Chondrocyte (in vitro differentiated cells): ENCODE results near the gene FNDC10. TPM values are rescaled to one million over a fixed set of nuclear protein-coding genes. Genes with fewer than 3 reads are reported as not detected.

ENCODE experiments used
- DNase-seq: peaks from one replicate; pipeline ENCODE4 v3.0.0; 2021; ENCODE audit warnings: mixed read lengths, low spot score
- H3K27ac Mint-ChIP-seq: one replicate; pipeline ENCODE4 v1.8.0; 2021; ENCODE audit warnings: mild to moderate bottlenecking, moderate library complexity, mixed read lengths; ENCODE audit not compliant: unreplicated experiment
- H3K27me3 Mint-ChIP-seq: 2 replicates; pipeline ENCODE4 v1.8.0; 2021; ENCODE audit warnings: low read depth, mixed read lengths
- H3K36me3 Mint-ChIP-seq: 2 replicates; pipeline ENCODE4 v1.8.0; 2021; ENCODE audit warnings: low read depth, mixed read lengths
- H3K4me1 Mint-ChIP-seq: 2 replicates; pipeline ENCODE4 v1.8.0; 2021; ENCODE audit warnings: low read depth, mild to moderate bottlenecking, mixed read lengths
- H3K4me3 Mint-ChIP-seq: one replicate; pipeline ENCODE4 v1.8.0; 2021; ENCODE audit warnings: mild to moderate bottlenecking, moderate library complexity, mixed read lengths; ENCODE audit not compliant: unreplicated experiment
- H3K9me3 Mint-ChIP-seq: 2 replicates; pipeline ENCODE4 v1.8.0; 2021; ENCODE audit warnings: low read depth, mixed read lengths
- CTCF ChIP-seq: fragments of 200-600 bp; sonication (generic); IDR thresholded peaks from 2 replicates; pipeline ENCODE4 v1.5.0; 2021; ENCODE audit warnings: antibody characterized with exemption, mild to moderate bottlenecking, moderate library complexity
- total RNA-seq: library from RNA; stranded (reverse); gene quantifications from 3 replicates; pipeline ENCODE4 v1.2.1, GENCODE V29; 2021

The FNDC10 gene
- total RNA-seq, 1 donor from 2014 or later: 24.8 TPM

- H3K4me3 Mint-ChIP-seq: no peak overlapping the region
- no peaks in the 10 kb centered on the region for H3K9me3 Mint-ChIP-seq
- peak; percentile 80 for TF ChIP-seq CTCF
- peak overlapping the region; percentile 76 for H3K27ac Mint-ChIP-seq
- H3K36me3 Mint-ChIP-seq: peaks cover 2% of the 10 kb centered on the region
- DNase-seq: no peak
- H3K4me1 Mint-ChIP-seq: peaks cover 26% of the 10 kb centered on the region
- no peaks in the 10 kb centered on the region for H3K27me3 Mint-ChIP-seq
These were observed 49.1 kb downstream of the FNDC10 start for GRCh38 chr1:1550591-1551432.

- Mint-ChIP-seq H3K4me3 (no peak overlapping the region), H3K27me3 (no peaks in the 10 kb centered on the region), H3K36me3 (peaks cover under 1% of the 10 kb centered on the region), H3K9me3 (no peaks in the 10 kb centered on the region), H3K4me1 (peaks cover 23% of the 10 kb centered on the region), H3K27ac (no peak overlapping the region)
- no peak for TF ChIP-seq CTCF
- no peak for DNase-seq
These were observed 49.8 kb downstream of the FNDC10 start for GRCh38 chr1:1550087-1550486.

- H3K9me3 Mint-ChIP-seq: no peaks in the 10 kb centered on the region
- DNase-seq: no peak
- H3K4me1 Mint-ChIP-seq: peaks cover 15% of the 10 kb centered on the region
- no peak for TF ChIP-seq CTCF
- H3K27me3 Mint-ChIP-seq: no peaks in the 10 kb centered on the region
- H3K4me3 Mint-ChIP-seq: no peak overlapping the region
- no peak overlapping the region for H3K27ac Mint-ChIP-seq
- no peaks in the 10 kb centered on the region for H3K36me3 Mint-ChIP-seq
These were observed 51.3 kb downstream of the FNDC10 start for GRCh38 chr1:1548591-1548990.

Other genes starting within 250 kb of the FNDC10 start
- 154 to 238 TPM (median 158 TPM) in 3 replicates for gene MXRA8, start 241.6 kb downstream of the FNDC10 start, total RNA-seq
- 86.8 to 128 TPM (median 89.0 TPM) in 3 replicates for gene AURKAIP1, start 224.9 kb downstream of the FNDC10 start, total RNA-seq
- gene CCNL2, start 200.8 kb downstream of the FNDC10 start, total RNA-seq: 153 to 176 TPM (median 161 TPM) in 3 replicates
- gene MRPL20, start 192.8 kb downstream of the FNDC10 start, total RNA-seq: 69.2 to 95.3 TPM (median 75.7 TPM) in 3 replicates
- gene ANKRD65, start 178.9 kb downstream of the FNDC10 start, total RNA-seq: not detected in 3 replicates
- gene VWA1, start 164.4 kb downstream of the FNDC10 start, total RNA-seq: 12.5 to 27.2 TPM (median 24.3 TPM) in 3 replicates
- gene ATAD3C, start 150.4 kb downstream of the FNDC10 start, total RNA-seq: 0.75 to 1.4 TPM (median 1.3 TPM) in 3 replicates
- gene ATAD3B, start 128.4 kb downstream of the FNDC10 start, total RNA-seq: 24.3 to 31.9 TPM (median 24.7 TPM) in 3 replicates
- gene ATAD3A, start 88.0 kb downstream of the FNDC10 start, total RNA-seq: 29.9 to 39.6 TPM (median 34.6 TPM) in 3 replicates
- gene TMEM240, start 59.5 kb downstream of the FNDC10 start, total RNA-seq: 3.6 to 6.1 TPM (median 5.8 TPM) in 3 replicates
- gene SSU72, start 25.3 kb downstream of the FNDC10 start, total RNA-seq: 99.7 to 129 TPM (median 100 TPM) in 3 replicates
- gene MIB2, start 15.4 kb upstream of the FNDC10 start, total RNA-seq: 73.8 to 86.7 TPM (median 76.4 TPM) in 3 replicates
- 18.3 to 71.4 TPM (median 68.7 TPM) in 3 replicates for gene MMP23B, start 32.0 kb upstream of the FNDC10 start, total RNA-seq
- gene CDK11B, start 58.9 kb upstream of the FNDC10 start, total RNA-seq: 21.1 to 24.2 TPM (median 21.8 TPM) in 3 replicates
- gene SLC35E2B, start 92.7 kb upstream of the FNDC10 start, total RNA-seq: 50.9 to 52.2 TPM (median 51.6 TPM) in 3 replicates
- 23.8 to 37.8 TPM (median 26.0 TPM) in 3 replicates for gene CDK11A, start 124.2 kb upstream of the FNDC10 start, total RNA-seq
- gene NADK, start 178.3 kb upstream of the FNDC10 start, total RNA-seq: 66.4 to 75.8 TPM (median 68.1 TPM) in 3 replicates